ENCODE results near the gene EPHA6.
"Not testable (repeated sequence)": the region's sequence is repeated elsewhere in the genome, so short reads cannot be mapped to it uniquely, and the experiment has no call there.

Gene EPHA6

DNA sequence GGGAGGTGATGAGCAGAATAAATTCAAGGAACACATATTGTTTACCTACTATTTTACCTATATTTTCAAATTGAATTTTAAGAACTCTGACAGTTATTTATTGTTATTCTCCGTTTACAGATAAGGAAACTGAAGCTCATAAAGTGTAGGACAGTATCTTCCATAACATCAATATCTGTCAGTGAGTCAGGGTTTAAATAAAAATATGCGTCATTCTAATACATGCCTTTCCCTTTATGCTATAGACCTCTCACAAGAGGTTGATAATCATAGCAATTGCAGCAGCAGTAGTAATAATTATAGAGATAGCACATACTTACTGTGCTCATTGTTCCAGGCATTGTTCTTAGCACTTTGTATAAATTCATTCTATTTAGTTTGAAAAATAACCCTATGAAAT is 101.1 kb downstream of the EPHA6 start:
- Histone ChIP-seq H3K9ac (ENCODE audit: low read depth, low read length) (no peak overlapping the region), H3K27ac (ENCODE audit: low read depth, low read length) (no peak overlapping the region), H3K27me3 (ENCODE audit: insufficient read depth, low read length) (no peaks in the 10 kb centered on the region), H3K4me3 (ENCODE audit: low read length) (no peak overlapping the region), H3K4me1 (ENCODE audit: insufficient read depth, low read length) (no peaks in the 10 kb centered on the region), H3K36me3 (ENCODE audit: insufficient read depth, low read length) (no peaks in the 10 kb centered on the region), H3K9me3 (ENCODE audit: insufficient read depth, low read depth, low read length) (no peaks in the 10 kb centered on the region)
- WGBS = no CpG with 5 or more reads among the region's 2 CpGs

DNA sequence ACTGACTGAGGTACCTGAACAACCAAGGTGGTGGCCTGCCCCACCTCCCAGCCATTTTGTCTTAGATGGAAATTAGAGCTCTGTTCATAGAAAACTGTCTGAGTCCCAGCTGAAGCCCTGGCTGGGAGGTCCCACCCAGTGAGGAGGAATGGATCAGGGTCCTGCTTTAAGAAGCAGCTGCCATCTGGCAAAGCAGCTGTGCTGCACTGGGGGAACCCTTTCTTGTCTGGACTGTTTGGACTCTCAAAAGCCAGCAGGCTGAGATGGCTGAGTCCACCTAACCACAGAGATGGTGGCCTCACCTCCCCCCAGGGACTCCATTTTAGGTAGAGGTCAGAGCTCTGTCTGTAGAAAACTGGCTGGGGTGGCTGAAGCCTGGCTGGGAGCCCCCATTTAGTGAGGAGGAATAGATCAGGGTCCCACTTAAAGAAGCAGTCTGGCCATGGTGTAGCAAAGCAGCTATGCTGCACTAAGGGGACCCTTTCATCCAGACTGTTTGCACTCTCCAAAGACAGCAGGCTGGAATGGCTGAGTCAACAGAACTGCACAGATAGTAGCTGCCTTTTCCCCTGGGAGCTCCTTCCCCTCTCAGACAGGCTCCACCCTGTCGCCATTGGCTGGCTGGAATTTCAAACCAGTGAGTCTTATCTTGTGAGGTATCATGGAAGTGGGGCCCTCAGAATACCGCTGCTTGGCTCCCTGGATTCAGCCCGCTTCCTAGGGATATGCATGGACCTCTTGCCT is 116.9 kb downstream of the EPHA6 start:
- Histone ChIP-seq H3K36me3 (ENCODE audit: insufficient read depth, low read length) (no peaks in the 10 kb centered on the region), H3K27ac (ENCODE audit: low read depth, low read length) (no peak overlapping the region), H3K4me3 (ENCODE audit: low read length) (no peak overlapping the region), H3K9me3 (ENCODE audit: insufficient read depth, low read depth, low read length) (peaks cover 22% of the 10 kb centered on the region; the same call in 1 of the 2 replicates), H3K4me1 (ENCODE audit: insufficient read depth, low read length) (no peaks in the 10 kb centered on the region), H3K27me3 (ENCODE audit: insufficient read depth, low read length) (no peaks in the 10 kb centered on the region), H3K9ac (ENCODE audit: low read depth, low read length) (no peak overlapping the region)
- WGBS = 92% methylated on average over 3 of the region's 3 CpGs

DNA sequence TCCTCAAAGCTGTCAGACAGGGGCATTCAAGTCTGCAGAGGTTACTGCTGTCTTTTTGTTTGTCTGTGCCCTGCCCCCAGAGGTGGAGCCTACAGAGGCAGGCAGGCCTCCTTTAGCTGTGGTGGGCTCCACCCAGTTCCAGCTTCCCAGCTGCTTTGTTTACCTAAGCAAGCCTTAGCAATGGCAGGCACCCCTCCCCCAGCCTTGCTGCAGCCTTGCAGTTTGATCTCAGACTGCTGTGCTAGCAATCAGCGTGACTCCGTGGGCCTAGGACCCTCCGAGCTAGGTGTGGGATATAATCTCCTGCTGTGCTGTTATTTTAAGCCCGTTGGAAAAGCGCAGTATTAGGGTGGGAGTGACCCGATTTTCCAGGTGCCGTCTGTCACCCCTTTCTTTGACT is 127.7 kb downstream of the EPHA6 start:
- not testable (repeated sequence) for H3K4me3 ChIP-seq (ENCODE audit: low read length); H3K27ac ChIP-seq (ENCODE audit: low read depth, low read length); H3K9ac ChIP-seq (ENCODE audit: low read depth, low read length); H3K9me3 ChIP-seq (ENCODE audit: insufficient read depth, low read depth, low read length); H3K4me1 ChIP-seq (ENCODE audit: insufficient read depth, low read length); H3K27me3 ChIP-seq (ENCODE audit: insufficient read depth, low read length); H3K36me3 ChIP-seq (ENCODE audit: insufficient read depth, low read length)
- WGBS = 81% methylated on average over 7 of the region's 7 CpGs

DNA sequence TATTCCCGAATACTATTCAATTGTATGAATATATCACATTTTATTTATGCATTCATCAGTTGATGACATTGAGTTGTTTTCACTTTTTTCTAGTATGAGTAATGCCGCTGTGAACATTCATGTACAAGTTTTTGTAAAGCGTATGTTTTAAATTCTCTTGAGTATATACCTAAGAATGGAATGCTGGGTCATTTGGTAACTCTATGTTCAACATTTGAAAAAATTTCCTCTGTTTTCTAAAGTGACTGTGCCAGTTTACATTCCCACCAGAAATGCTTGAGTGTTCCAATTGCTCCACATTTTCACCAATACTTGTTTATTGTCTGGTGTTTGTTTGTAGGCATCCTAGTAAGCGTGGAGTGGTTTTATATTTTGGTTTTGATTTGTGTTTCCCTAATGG is 144.5 kb downstream of the EPHA6 start:
- Histone ChIP-seq H3K4me3 (ENCODE audit: low read length) (no peak overlapping the region), H3K36me3 (ENCODE audit: insufficient read depth, low read length) (no peaks in the 10 kb centered on the region), H3K27ac (ENCODE audit: low read depth, low read length) (no peak overlapping the region), H3K27me3 (ENCODE audit: insufficient read depth, low read length) (no peaks in the 10 kb centered on the region), H3K9ac (ENCODE audit: low read depth, low read length) (no peak overlapping the region), H3K4me1 (ENCODE audit: insufficient read depth, low read length) (no peaks in the 10 kb centered on the region), H3K9me3 (ENCODE audit: insufficient read depth, low read depth, low read length) (no peaks in the 10 kb centered on the region)
- 97% methylated on average over 2 of the region's 4 CpGs for WGBS

DNA sequence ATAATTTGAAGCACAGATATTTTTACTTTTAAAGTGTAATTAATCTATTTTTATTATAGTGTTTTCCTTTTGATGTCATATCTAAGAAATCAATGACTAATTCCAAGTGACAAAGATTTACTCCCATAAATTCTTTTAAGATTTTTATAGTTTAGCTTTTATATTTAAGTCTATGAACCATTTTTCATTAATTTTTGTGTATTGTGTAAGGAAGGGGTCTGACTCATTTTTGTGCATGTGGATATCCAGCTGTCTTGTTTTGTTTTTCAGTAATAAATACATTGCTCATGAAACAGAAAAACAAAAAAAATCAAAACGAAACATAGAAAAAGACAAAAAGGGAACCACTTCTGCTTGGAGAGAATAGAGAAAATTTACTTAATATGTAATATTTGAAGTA is 145.1 kb downstream of the EPHA6 start:
- Histone ChIP-seq H3K27me3 (ENCODE audit: insufficient read depth, low read length) (no peaks in the 10 kb centered on the region), H3K9ac (ENCODE audit: low read depth, low read length) (no peak overlapping the region), H3K4me1 (ENCODE audit: insufficient read depth, low read length) (no peaks in the 10 kb centered on the region), H3K27ac (ENCODE audit: low read depth, low read length) (no peak overlapping the region), H3K9me3 (ENCODE audit: insufficient read depth, low read depth, low read length) (no peaks in the 10 kb centered on the region), H3K36me3 (ENCODE audit: insufficient read depth, low read length) (no peaks in the 10 kb centered on the region), H3K4me3 (ENCODE audit: low read length) (no peak overlapping the region)
- 83% methylated on average over 1 of the region's 1 CpG for WGBS

DNA sequence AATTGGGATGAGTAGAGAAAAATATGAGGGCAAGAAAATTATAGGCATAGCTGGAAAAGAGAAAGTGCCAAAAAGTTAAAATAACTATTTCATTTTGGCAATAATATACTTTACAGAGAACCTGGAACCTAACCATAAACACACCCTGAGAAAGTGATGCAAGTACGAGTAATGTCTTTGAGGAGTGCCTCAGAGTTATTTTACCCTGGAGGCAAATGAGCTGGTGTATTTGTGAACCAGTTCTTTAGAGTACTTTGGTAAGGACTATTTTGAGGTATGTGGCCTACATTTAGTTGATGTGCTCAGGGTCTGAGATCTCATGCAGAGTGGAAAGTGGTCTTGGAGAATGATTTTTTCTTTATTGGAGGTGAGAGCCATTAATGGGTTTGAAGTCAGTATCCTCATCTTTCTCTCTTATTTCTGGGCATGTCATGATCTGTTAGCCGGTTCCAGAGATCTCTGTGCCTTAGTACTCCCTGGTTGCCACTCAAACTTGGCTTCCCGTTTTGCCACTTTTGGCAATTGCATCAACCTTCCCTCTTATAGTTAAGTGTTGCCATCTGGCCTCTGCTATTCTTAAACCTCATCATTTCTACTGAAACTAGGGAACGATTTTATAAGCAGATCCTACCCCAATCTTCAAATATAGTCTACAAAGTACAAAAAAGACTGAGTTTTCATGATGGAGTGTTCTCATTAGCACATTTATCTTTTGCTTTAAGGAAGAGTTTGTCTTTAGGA is 145.7 kb downstream of the EPHA6 start:
- no peak overlapping the region for H3K27ac ChIP-seq (ENCODE audit: low read depth, low read length)
- H3K27me3 ChIP-seq (ENCODE audit: insufficient read depth, low read length) = no peaks in the 10 kb centered on the region
- H3K9me3 ChIP-seq (ENCODE audit: insufficient read depth, low read depth, low read length) = no peaks in the 10 kb centered on the region
- H3K36me3 ChIP-seq (ENCODE audit: insufficient read depth, low read length) = no peaks in the 10 kb centered on the region
- 93% methylated on average over 4 of the region's 4 CpGs for WGBS
- no peak overlapping the region for H3K9ac ChIP-seq (ENCODE audit: low read depth, low read length)
- H3K4me1 ChIP-seq (ENCODE audit: insufficient read depth, low read length) = no peaks in the 10 kb centered on the region
- no peak overlapping the region for H3K4me3 ChIP-seq (ENCODE audit: low read length)

DNA sequence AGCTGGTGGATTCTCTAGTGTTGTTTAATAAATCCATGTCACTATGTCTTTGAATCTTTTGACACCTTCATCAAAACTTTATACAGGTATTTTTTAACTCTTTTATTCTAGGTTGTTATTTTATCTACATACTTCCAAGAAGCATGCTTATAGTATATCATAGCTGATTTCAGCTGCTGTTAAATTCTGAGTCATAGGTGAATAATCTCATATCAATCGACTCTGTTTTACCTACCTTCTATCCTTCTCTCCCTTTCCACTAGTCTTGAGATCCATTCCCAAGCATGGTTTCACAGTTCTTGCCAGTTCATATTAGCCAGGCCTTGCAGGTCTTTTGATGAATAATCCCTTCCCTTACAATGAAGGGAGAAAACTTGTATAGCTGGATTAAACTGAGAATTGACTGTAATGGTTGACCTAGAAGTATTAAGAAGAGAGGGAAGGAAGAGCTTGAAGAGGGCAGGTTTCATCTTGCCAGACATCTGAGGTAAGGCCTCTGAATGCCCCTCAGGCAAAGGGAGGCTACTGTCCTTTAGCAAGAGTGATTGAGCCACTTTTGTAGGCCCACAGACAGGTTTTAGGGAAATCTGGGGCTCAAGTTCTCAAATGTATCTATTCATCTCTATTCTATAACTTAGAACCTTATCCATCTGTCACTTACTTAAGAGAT is 146.4 kb downstream of the EPHA6 start:
- WGBS = 89% methylated on average over 1 of the region's 1 CpG
- Histone ChIP-seq H3K27ac (ENCODE audit: low read depth, low read length) (no peak overlapping the region), H3K27me3 (ENCODE audit: insufficient read depth, low read length) (no peaks in the 10 kb centered on the region), H3K9me3 (ENCODE audit: insufficient read depth, low read depth, low read length) (no peaks in the 10 kb centered on the region), H3K9ac (ENCODE audit: low read depth, low read length) (no peak overlapping the region), H3K36me3 (ENCODE audit: insufficient read depth, low read length) (no peaks in the 10 kb centered on the region), H3K4me1 (ENCODE audit: insufficient read depth, low read length) (no peaks in the 10 kb centered on the region), H3K4me3 (ENCODE audit: low read length) (no peak overlapping the region)

DNA sequence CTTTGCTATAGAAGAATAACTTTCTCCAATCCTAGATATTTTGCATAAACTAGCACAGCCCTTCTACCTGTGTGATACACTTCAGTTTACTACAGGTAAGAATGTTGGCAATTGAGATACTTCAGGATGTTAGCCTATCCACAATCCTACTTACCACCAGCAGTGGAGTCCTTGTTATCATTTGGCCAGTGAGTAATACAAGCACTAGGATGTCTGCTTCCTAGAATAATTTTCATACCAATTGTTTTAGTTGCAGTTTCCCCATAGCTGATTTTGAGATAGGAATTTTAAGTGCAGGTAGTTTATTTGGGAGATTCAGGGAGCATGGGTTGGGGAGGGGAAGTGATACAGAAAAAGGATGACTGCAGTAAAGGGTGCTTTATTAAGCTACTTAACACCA is 147.2 kb downstream of the EPHA6 start:
- Histone ChIP-seq H3K36me3 (ENCODE audit: insufficient read depth, low read length) (no peaks in the 10 kb centered on the region), H3K4me3 (ENCODE audit: low read length) (no peak overlapping the region), H3K27ac (ENCODE audit: low read depth, low read length) (no peak overlapping the region), H3K27me3 (ENCODE audit: insufficient read depth, low read length) (no peaks in the 10 kb centered on the region), H3K4me1 (ENCODE audit: insufficient read depth, low read length) (no peaks in the 10 kb centered on the region), H3K9me3 (ENCODE audit: insufficient read depth, low read depth, low read length) (no peaks in the 10 kb centered on the region), H3K9ac (ENCODE audit: low read depth, low read length) (no peak overlapping the region)

DNA sequence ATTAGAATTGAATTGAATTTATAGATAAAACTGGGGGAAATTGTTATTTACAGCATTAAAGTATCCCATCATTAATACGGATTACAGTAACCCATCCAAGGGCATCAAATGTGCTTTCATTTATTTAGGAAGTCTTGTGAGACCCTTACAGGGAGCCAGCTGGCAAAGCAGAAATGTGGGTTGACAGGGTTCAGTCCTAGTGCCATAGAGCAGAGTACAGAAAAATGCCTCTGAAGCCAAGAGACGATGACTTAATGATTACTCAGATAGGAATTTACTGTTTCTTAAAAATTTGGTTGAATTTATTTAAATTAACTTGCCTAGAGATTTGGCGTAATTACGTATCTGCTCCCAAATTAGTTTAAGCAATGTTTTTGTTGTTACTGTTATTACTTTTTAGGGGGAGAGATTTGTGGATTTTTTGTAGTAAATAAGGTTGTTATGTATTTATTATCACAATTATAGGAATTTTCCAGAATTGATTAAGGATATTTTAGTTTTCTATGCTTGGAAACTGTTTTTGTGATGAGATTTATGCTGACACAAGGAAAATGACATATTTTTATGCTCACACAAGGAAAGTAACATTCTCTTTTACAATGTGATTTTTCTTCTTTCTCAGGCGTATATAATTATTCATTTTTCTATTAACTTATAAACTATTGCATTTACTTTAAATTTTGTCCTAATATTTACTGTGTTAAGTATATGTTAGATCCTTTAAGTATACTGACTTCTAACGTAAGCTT is 152.0 kb downstream of the EPHA6 start:
- no peaks in the 10 kb centered on the region for H3K27me3 ChIP-seq (ENCODE audit: insufficient read depth, low read length)
- H3K4me1 ChIP-seq (ENCODE audit: insufficient read depth, low read length) = no peaks in the 10 kb centered on the region
- no peak overlapping the region for H3K9ac ChIP-seq (ENCODE audit: low read depth, low read length)
- no peaks in the 10 kb centered on the region for H3K36me3 ChIP-seq (ENCODE audit: insufficient read depth, low read length)
- no peak overlapping the region for H3K4me3 ChIP-seq (ENCODE audit: low read length)
- WGBS = 79% methylated on average over 4 of the region's 6 CpGs
- no peaks in the 10 kb centered on the region for H3K9me3 ChIP-seq (ENCODE audit: insufficient read depth, low read depth, low read length)
- H3K27ac ChIP-seq (ENCODE audit: low read depth, low read length) = no peak overlapping the region

DNA sequence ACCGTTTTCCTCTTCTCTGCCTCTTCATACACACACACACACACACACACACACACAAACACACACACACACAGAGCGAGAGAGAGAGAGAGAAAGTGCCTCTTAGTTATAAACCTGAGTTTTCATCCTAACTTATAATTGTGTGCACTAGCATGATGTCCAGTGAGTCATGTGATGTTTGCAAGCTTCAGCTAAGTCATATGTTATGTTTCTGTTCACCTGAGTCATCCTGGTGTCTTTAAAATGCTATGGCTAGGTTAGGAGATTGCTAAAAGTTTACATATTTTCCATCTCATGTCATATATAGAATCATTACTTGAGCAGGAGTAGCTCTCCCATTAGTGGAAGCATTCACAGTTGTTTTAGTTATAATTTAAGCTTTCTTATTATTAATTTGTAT is 155.8 kb downstream of the EPHA6 start:
- H3K4me3 ChIP-seq (ENCODE audit: low read length) = no peak overlapping the region
- no peak overlapping the region for H3K9ac ChIP-seq (ENCODE audit: low read depth, low read length)
- H3K27me3 ChIP-seq (ENCODE audit: insufficient read depth, low read length) = no peaks in the 10 kb centered on the region
- H3K36me3 ChIP-seq (ENCODE audit: insufficient read depth, low read length) = no peaks in the 10 kb centered on the region
- H3K9me3 ChIP-seq (ENCODE audit: insufficient read depth, low read depth, low read length) = no peaks in the 10 kb centered on the region
- 89% methylated on average over 1 of the region's 2 CpGs for WGBS
- no peak overlapping the region for H3K27ac ChIP-seq (ENCODE audit: low read depth, low read length)
- H3K4me1 ChIP-seq (ENCODE audit: insufficient read depth, low read length) = no peaks in the 10 kb centered on the region

DNA sequence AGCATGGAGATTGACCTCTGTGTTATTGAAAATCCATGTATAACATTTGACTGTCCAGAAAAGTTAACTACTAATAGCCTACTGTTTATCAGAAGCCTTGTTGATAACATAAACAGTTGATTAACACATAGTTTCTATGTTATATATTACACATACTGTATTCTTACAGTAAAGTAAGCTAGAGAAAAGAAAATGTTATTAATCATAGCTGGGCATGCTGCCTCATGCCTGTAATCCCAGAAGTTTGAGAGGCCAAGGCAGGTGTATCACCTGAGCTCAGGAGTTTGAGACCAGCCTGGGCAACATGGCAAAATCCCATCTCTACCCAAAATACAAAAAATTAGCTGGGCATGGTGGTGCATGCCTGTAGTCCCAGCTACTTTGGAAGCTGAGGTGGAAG is 163.3 kb downstream of the EPHA6 start:
- Histone ChIP-seq H3K27ac (ENCODE audit: low read depth, low read length) (no peak overlapping the region), H3K36me3 (ENCODE audit: insufficient read depth, low read length) (no peaks in the 10 kb centered on the region), H3K4me1 (ENCODE audit: insufficient read depth, low read length) (no peaks in the 10 kb centered on the region), H3K27me3 (ENCODE audit: insufficient read depth, low read length) (no peaks in the 10 kb centered on the region), H3K4me3 (ENCODE audit: low read length) (no peak overlapping the region), H3K9ac (ENCODE audit: low read depth, low read length) (no peak overlapping the region), H3K9me3 (ENCODE audit: insufficient read depth, low read depth, low read length) (no peaks in the 10 kb centered on the region)

Measured in HUES64 (cell line).